Neural cell (in vitro differentiated cells): ENCODE measurements around the gene INPP5A.

ENCODE experiments used
- CTCF ChIP-seq: fragments of 450-650 bp; IDR thresholded peaks from 2 replicates; pipeline ENCODE4 v1.5.1; 2014; ENCODE audit warnings: antibody characterized with exemption, mild to moderate bottlenecking, moderate library complexity; ENCODE audit not compliant: poor library complexity, severe bottlenecking
- EP300 ChIP-seq: fragments of 450-650 bp; conservative IDR thresholded peaks from 2 replicates; pipeline ENCODE4 v1.6.1; 2014; ENCODE audit warnings: antibody characterized with exemption, mild to moderate bottlenecking, moderate library complexity; ENCODE audit not compliant: poor library complexity, severe bottlenecking
- EZH2 ChIP-seq: fragments of 200-600, 300-800 bp; shearing (Covaris generic), sonication (generic); IDR thresholded peaks from 2 replicates; pipeline ENCODE4 v1.6.1; 2014; ENCODE audit warnings: antibody characterized with exemption, low read length, borderline replicate concordance, mild to moderate bottlenecking; ENCODE audit not compliant: insufficient read depth, poor library complexity, severe bottlenecking
- SMC3 ChIP-seq: fragments of 450-650 bp; conservative IDR thresholded peaks from 2 replicates; pipeline ENCODE4 v1.6.1; 2014; ENCODE audit warnings: antibody characterized with exemption, mild to moderate bottlenecking, moderate library complexity; ENCODE audit not compliant: poor library complexity

DNA sequence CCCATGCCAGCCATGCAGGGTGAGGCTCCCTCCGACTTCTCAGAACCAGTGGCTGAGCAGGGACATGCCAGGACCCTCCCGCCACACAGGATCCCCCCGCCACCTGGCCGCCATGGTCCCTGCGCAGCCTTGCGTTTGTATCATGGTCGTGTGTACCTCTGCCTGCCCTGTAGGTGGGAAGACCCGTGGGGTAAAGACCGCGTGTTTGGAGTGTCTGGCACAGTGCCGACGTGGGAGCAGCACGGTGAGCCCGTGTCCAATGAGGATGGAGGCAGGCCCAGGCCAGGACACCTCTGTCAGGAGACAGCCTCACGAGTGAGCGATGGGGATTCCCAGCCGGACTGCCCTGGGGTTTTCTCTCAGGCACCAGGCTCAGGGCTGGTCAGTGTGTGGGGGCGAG is 216.5 kb downstream of the INPP5A start:
- no peak for TF ChIP-seq EP300
- TF ChIP-seq CTCF: no peak
- no peak for TF ChIP-seq SMC3
- TF ChIP-seq EZH2: no peak
